GM12878 (cell line): Measurements from ENCODE around the gene NBDY. TPM values are rescaled to one million over a fixed set of nuclear protein-coding genes. Genes with fewer than 3 reads are reported as not detected.

ENCODE experiments used
- ATAC-seq: fragments of 200-7000 bp; cut with Tn5 transposase; 3 replicates; pipeline ENCODE4 v1.9.1; 2020; ENCODE audit warnings: mild to moderate bottlenecking, moderate library complexity
- BruUV-seq: library from RNA; stranded (reverse); fragments of 400-500 nt; replicated peaks from 2 replicates; lab custom pipeline; 2021; lab: Mats Ljungman, UMichigan
- CTCF ChIA-PET: fragments of 300-600 bp; sonication (Branson Sonifier 250); formaldehyde crosslinking; extraction: SDS; loops from one replicate; lab custom pipeline; 2021; ENCODE audit warnings: inconsistent platforms; lab: Yijun Ruan, JAX
- POLR2A ChIA-PET: fragments of 350-600 bp; formaldehyde crosslinking; extraction: SDS; loops from one replicate; lab custom pipeline; 2021; ENCODE audit warnings: inconsistent platforms; lab: Charles Lee
- RAD21 ChIA-PET: fragments of 300-600 bp; sonication (Branson Sonifier 250); formaldehyde crosslinking; loops from one replicate; lab custom pipeline; 2023; ENCODE audit warnings: antibody characterized with exemption; ENCODE audit not compliant: unreplicated experiment; lab: Charles Lee
- SMC1A ChIA-PET: fragments of 300-600 bp; sonication (Branson Sonifier 250); formaldehyde crosslinking; loops from one replicate; lab custom pipeline; 2023; ENCODE audit not compliant: unreplicated experiment, uncharacterized antibody; lab: Charles Lee
- DNase-seq: peaks from one replicate; pipeline ENCODE4 v3.0.0-alpha.2; 2011; ENCODE audit warnings: low read depth, low spot score
- FAIRE-seq: peaks from 3 replicates; lab custom pipeline; 2011; peaks lifted over from hg19 to GRCh38; lab: Jason Lieb, UNC
- H2AFZ ChIP-seq: 2 replicates; pipeline ENCODE4 v1.6.0; 2011; ENCODE audit warnings: low read depth, low read length, control low read depth; ENCODE audit not compliant: control insufficient read depth
- H3K27ac ChIP-seq: 2 replicates; pipeline ENCODE4 v1.5.1; 2011; ENCODE audit warnings: control low read depth; ENCODE audit not compliant: control insufficient read depth, insufficient read depth
- H3K27me3 ChIP-seq, 2 experiments: replicated peaks in 1 of 2; 2 replicates each; pipeline versions ENCODE4 v1.6.0 to v1.6.1; 2011; ENCODE audit warnings: low read length in 1 of 2; ENCODE audit not compliant: control insufficient read depth in 2 of 2, insufficient read depth in 2 of 2
- H3K36me3 ChIP-seq, 2 experiments: 2 replicates each; pipeline ENCODE4 v1.5.1; 2011; ENCODE audit warnings: low read length in 1 of 2; ENCODE audit not compliant: control insufficient read depth in 2 of 2, insufficient read depth in 2 of 2
- H3K4me1 ChIP-seq: 2 replicates; pipeline ENCODE4 v1.6.1; 2011; ENCODE audit warnings: mild to moderate bottlenecking, low read length, moderate library complexity, mixed read lengths; ENCODE audit not compliant: control insufficient read depth, insufficient read depth
- H3K4me2 ChIP-seq: 2 replicates; pipeline ENCODE4 v1.6.0; 2011; ENCODE audit warnings: control low read depth; ENCODE audit not compliant: control insufficient read depth, insufficient read depth
- H3K4me3 ChIP-seq: fragments of 200-600 bp; sonication (generic); 2 replicates; pipeline ENCODE4 v1.5.1; 2016
- H3K79me2 ChIP-seq: 2 replicates; pipeline ENCODE4 v1.6.0; 2011; ENCODE audit warnings: low read length; ENCODE audit not compliant: control insufficient read depth, insufficient read depth
- H3K9ac ChIP-seq: 2 replicates; pipeline ENCODE4 v1.8.0; 2011; ENCODE audit warnings: low read length, control low read depth, mixed read lengths; ENCODE audit not compliant: control insufficient read depth, insufficient read depth
- H3K9me3 ChIP-seq: replicated peaks from 3 replicates; pipeline ENCODE4 v1.5.1; 2011; ENCODE audit warnings: mild to moderate bottlenecking, low read length; ENCODE audit not compliant: control insufficient read depth, insufficient read depth
- H4K20me1 ChIP-seq: 2 replicates; pipeline ENCODE4 v1.6.0; 2011; ENCODE audit not compliant: control insufficient read depth, insufficient read depth
- FOS ChIP-seq: IDR thresholded peaks from 3 replicates; pipeline ENCODE4 v1.6.1; 2011; ENCODE audit warnings: borderline replicate concordance; ENCODE audit not compliant: insufficient read length; ENCODE audit errors: extremely low read depth
- HDGF ChIP-seq: fragments of 450-650 bp; IDR thresholded peaks from 2 replicates; pipeline ENCODE4 v1.6.1; 2016; ENCODE audit warnings: antibody characterized with exemption
- RAD51 ChIP-seq: fragments of 450-650 bp; IDR thresholded peaks from 2 replicates; pipeline ENCODE4 v1.6.1; 2016; ENCODE audit warnings: moderate library complexity, mild to moderate bottlenecking, inconsistent platforms
- RFX5 ChIP-seq: IDR thresholded peaks from 2 replicates; pipeline ENCODE4 v1.6.1; 2011; ENCODE audit warnings: low read depth, low read length, improper control_type of control experiment
- RUNX3 ChIP-seq: IDR thresholded peaks from 2 replicates; pipeline ENCODE4 v1.6.1; 2012; ENCODE audit warnings: low read length, inconsistent platforms
- SREBF1 ChIP-seq: IDR thresholded peaks from 2 replicates; pipeline ENCODE4 v1.6.1; 2012; ENCODE audit warnings: mild to moderate bottlenecking, low read length
- SREBF2 ChIP-seq: IDR thresholded peaks from 2 replicates; pipeline ENCODE4 v1.6.1; 2012; ENCODE audit warnings: mild to moderate bottlenecking, low read length
- ZNF274 ChIP-seq: IDR thresholded peaks from one replicate; pipeline ENCODE4 v1.8.0; 2011; ENCODE audit not compliant: insufficient read length, insufficient read depth
- WGBS: methylation state at CpG from one replicate; pipeline ENCODE4 v1.1.6; 2016; ENCODE audit warnings: low lambda C conversion rate; ENCODE audit not compliant: insufficient replicate concordance, insufficient coverage; ENCODE audit errors: missing lambda C conversion rate; 5-methylcytosine and 5-hydroxymethylcytosine counted together
- in situ Hi-C: fragments of 300-500 bp; cut with MboI; formaldehyde crosslinking; loops from 9 replicates; pipeline ENCODE4 v1.14.3; 2018; ENCODE audit warnings: mixed read lengths
- intact Hi-C: fragments of 100-400 bp; cut with micrococcal nuclease; formaldehyde crosslinking; loops from one replicate; pipeline ENCODE4 v1.14.2; 2022; ENCODE audit not compliant: unreplicated experiment
- polyA plus RNA-seq, 11 experiments: library from polyadenylated mRNA; depleted of rRNA in 4 of 11; unstranded in 6 of 11; stranded (reverse) in 5 of 11; fragments of >200 nt; fragmentation: Nextera tagmentation in 4 of 11; fragmentation: Illumina TruSeq in 1 of 11; extraction: Ambion mirVana in 4 of 11; extraction: Trizol in 1 of 11; gene quantifications; 1 replicate in 1 of 11; 2 replicates in 10 of 11; pipeline versions ENCODE4 v1.2.1 to v1.2.3, GENCODE V29; 2011 to 2016; ENCODE audit warnings: inconsistent platforms in 2 of 11, missing spikeins in 2 of 11, low read depth in 1 of 11
- total RNA-seq, 4 experiments: library from RNA; depleted of rRNA in 3 of 4; stranded (reverse); fragments of >200 nt in 3 of 4; fragmentation: Illumina TruSeq in 1 of 4; extraction: Trizol in 1 of 4; gene quantifications; 2 replicates each; pipeline versions ENCODE4 v1.2.1 to v1.2.3, GENCODE V29; 2013 to 2021

The NBDY gene
- total and polyA plus RNA-seq, 10 of the 15 experiments (the other 5 are each of a cell fraction or from before 2014, with no cell fraction given): 10.8 to 122 (median 61.5) TPM

DNA sequence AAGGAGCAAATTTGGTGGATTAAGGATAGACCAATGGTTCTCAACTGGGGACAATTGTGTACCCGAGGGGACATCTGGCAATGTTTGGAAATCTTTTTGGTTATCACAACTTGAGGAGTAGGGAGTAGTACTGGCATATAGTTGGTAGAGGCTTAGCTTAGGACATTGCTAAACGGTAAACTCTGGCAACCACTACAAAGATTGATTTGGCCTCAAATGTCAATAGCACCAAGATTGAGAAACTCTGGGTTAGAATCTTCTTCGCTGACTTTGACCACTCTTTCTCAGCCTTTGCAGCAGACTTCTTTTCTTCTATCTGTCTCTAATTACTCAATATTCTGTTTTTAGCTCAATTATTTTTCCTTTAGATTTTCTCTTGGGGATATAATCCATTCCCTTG lies 1.5 kb upstream of the NBDY start:
- in situ Hi-C loops: loop anchor here (25.0 kb wide), 2 partner anchors 165 to 1015 kb away; partner anchors contain the start of genes RRAGB and UBQLN2
- RAD21 ChIA-PET: interaction anchor here (0.9 to 3.0 kb wide), 10 partner anchors 9 to 808 kb away, joined by 3 to 10 read pairs (median 6); partner anchors contain the start of gene KLF8
- no peak overlapping the region for H3K4me3 ChIP-seq
- H3K4me1 ChIP-seq: no peaks in the 10 kb centered on the region
- H3K27ac ChIP-seq: no peak overlapping the region
- no peaks in the 10 kb centered on the region for H4K20me1 ChIP-seq
- H2AFZ ChIP-seq: no peak overlapping the region
- CTCF ChIA-PET: interaction anchor here (0.8 to 4.2 kb wide), 18 partner anchors 11 to 1836 kb away, joined by 3 to 36 read pairs (median 6); no protein-coding TSS in a partner anchor
- 76% methylated on average over 3 of the region's 3 CpGs for WGBS
- BruUV-seq: no TSS peak
- DNase-seq (no peak), FAIRE-seq (no peak), ATAC-seq (no peak)
- H3K9ac ChIP-seq: no peak overlapping the region
- no peaks in the 10 kb centered on the region for H3K27me3 ChIP-seq
- SMC1A ChIA-PET: interaction anchor here (1.0 to 3.3 kb wide), 12 partner anchors 158 to 1836 kb away, joined by 3 to 11 read pairs (median 5); no protein-coding TSS in a partner anchor
- no peaks in the 10 kb centered on the region for H3K9me3 ChIP-seq
- TF ChIP-seq SREBF2 (no peak), HDGF (no peak), ZNF274 (no peak)
- peaks cover 21% of the 10 kb centered on the region for H3K79me2 ChIP-seq
- H3K4me2 ChIP-seq: no peak overlapping the region
- H3K36me3 ChIP-seq: no peaks in the 10 kb centered on the region
- intact Hi-C loops: loop anchor here (2.0 to 5.0 kb wide), 2 partner anchors 165 to 445 kb away; partner anchors contain the start of gene UBQLN2
- POLR2A ChIA-PET: no interaction called here

DNA sequence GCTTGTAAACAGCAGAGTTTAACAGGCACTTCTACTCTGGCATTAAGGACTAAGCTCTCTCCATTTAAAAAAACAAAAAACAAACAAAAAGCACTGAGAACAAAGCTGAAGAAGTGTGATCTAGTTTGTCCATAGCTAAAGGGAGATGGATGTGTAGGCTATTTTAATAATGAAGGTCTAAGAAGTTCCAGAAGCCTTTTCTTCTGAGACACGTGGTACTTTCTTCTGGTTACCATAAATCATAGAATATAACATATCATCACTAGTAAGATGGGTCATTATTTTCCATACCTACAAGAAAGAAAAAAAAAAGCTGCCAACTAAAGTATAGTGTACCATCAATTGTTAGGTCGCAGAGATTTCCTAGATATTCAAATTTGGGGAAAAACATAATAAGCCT lies 722 bp upstream of the NBDY start:
- CTCF ChIA-PET: interaction anchor here (0.6 to 4.2 kb wide), 16 partner anchors 11 to 1593 kb away, joined by 3 to 36 read pairs (median 4); no protein-coding TSS in a partner anchor
- no peak overlapping the region for H3K9ac ChIP-seq

More for the DNA sequence above, 722 bp upstream of the NBDY start:
- Histone ChIP-seq H3K4me2 (no peak overlapping the region), H2AFZ (no peak overlapping the region; the same call in 1 of the 2 replicates), H3K27me3 (no peaks in the 10 kb centered on the region), H3K79me2 (peaks cover 24% of the 10 kb centered on the region), H3K36me3 (no peaks in the 10 kb centered on the region), H3K4me1 (no peaks in the 10 kb centered on the region), H3K27ac (no peak overlapping the region), H3K4me3 (peak overlapping the region; percentile 84; the same call in 1 of the 2 replicates), H4K20me1 (no peaks in the 10 kb centered on the region), H3K9me3 (no peaks in the 10 kb centered on the region)
- 17% methylated on average over 2 of the region's 2 CpGs for WGBS
- ChIA-PET SMC1A (interaction anchor here (1.0 to 3.3 kb wide), 13 partner anchors 15 to 1010 kb away, joined by 3 to 11 read pairs (median 4); partner anchors contain the start of genes KLF8 and RRAGB), RAD21 (interaction anchor here (0.5 to 3.0 kb wide), 17 partner anchors 8 to 1276 kb away, joined by 3 to 10 read pairs (median 3); partner anchors contain the start of genes KLF8, MAGEH1 and RRAGB), POLR2A (interaction anchor here (1.0 kb wide), 1 partner anchor 495 kb away, joined by 4 read pairs; no protein-coding TSS in a partner anchor)
- no TSS peak for BruUV-seq
- no peak for DNase-seq
- no peak for FAIRE-seq
- TF ChIP-seq RFX5: no peak
- no peak for TF ChIP-seq SREBF1
- peak; percentile 46; the same call in 1 of the 2 replicates for TF ChIP-seq RAD51
- no peak for TF ChIP-seq RUNX3
- TF ChIP-seq FOS: no peak
- peak; percentile 53 for ATAC-seq
- intact Hi-C loops: loop anchor here (5.0 kb wide), 1 partner anchor 166 kb away; the partner anchor contains the start of gene UBQLN2
- in situ Hi-C loops: loop anchor here (25.0 kb wide), 2 partner anchors 166 to 1016 kb away; partner anchors contain the start of genes RRAGB and UBQLN2
